Natural killer cell (primary cell): Measurements from ENCODE around the gene CAPN5. TPM values are rescaled to one million over a fixed set of nuclear protein-coding genes. Genes with fewer than 3 reads are reported as not detected.
"Not testable (repeated sequence)": the region's sequence is repeated elsewhere in the genome, so short reads cannot be mapped to it uniquely, and the experiment has no call there.

Source experiments
- ATAC-seq, 3 donors: fragments of 150-1000 bp in 2 of 3; fragments of 200-7000 bp in 1 of 3; cut with Tn5 transposase; 1 replicate in 1 of 3; 2 replicates in 2 of 3; pipeline ENCODE4 v1.10.0; 2021; ENCODE audit warnings: mild to moderate bottlenecking in 2 of 3, moderate library complexity in 2 of 3
- DNase-seq, 2 donors: peaks; one replicate each; pipeline versions ENCODE4 v3.0.0 to v3.0.0-alpha.2; 2013 to 2021; ENCODE audit warnings: mixed read lengths in 1 of 2
- H3K27ac ChIP-seq: one replicate; pipeline ENCODE4 v1.5.1; 2013; ENCODE audit warnings: mild to moderate bottlenecking, low read length
- H3K27me3 ChIP-seq: one replicate; pipeline ENCODE4 v1.6.1; 2013; ENCODE audit warnings: low read length; ENCODE audit not compliant: control insufficient read depth, insufficient read depth
- H3K36me3 ChIP-seq: one replicate; pipeline ENCODE4 v1.6.1; 2013; ENCODE audit warnings: low read length; ENCODE audit not compliant: control insufficient read depth, insufficient read depth
- H3K4me1 ChIP-seq: one replicate; pipeline ENCODE4 v1.6.1; 2013; ENCODE audit warnings: low read length; ENCODE audit not compliant: control insufficient read depth, insufficient read depth
- H3K4me3 ChIP-seq: one replicate; pipeline ENCODE4 v1.5.1; 2013; ENCODE audit warnings: low read length
- H3K9me3 ChIP-seq: one replicate; pipeline ENCODE4 v1.6.1; 2013; ENCODE audit warnings: low read length; ENCODE audit not compliant: control insufficient read depth, insufficient read depth
- H3K27ac Mint-ChIP-seq, 2 donors: one replicate each; pipeline ENCODE4 v1.8.0; 2022; ENCODE audit warnings: mild to moderate bottlenecking in 2 of 2, mixed read lengths in 2 of 2, moderate library complexity in 1 of 2
- H3K27me3 Mint-ChIP-seq, 2 donors: one replicate each; pipeline ENCODE4 v1.8.0; 2022; ENCODE audit warnings: low read depth in 2 of 2, mixed read lengths in 2 of 2
- H3K36me3 Mint-ChIP-seq: one replicate; pipeline ENCODE4 v1.8.0; 2022; ENCODE audit warnings: mixed read lengths
- H3K4me1 Mint-ChIP-seq, 2 donors: one replicate each; pipeline ENCODE4 v1.8.0; 2022; ENCODE audit warnings: mixed read lengths in 2 of 2
- H3K4me3 Mint-ChIP-seq: one replicate; pipeline ENCODE4 v1.8.0; 2022; ENCODE audit warnings: mild to moderate bottlenecking, moderate library complexity, mixed read lengths
- H3K9me3 Mint-ChIP-seq, 2 donors: one replicate each; pipeline ENCODE4 v1.8.0; 2022; ENCODE audit warnings: mixed read lengths in 2 of 2
- WGBS: methylation state at CpG from one replicate; pipeline ENCODE4 v1.1.7; 2013; ENCODE audit warnings: missing lambda C conversion rate; ENCODE audit not compliant: insufficient coverage; 5-methylcytosine and 5-hydroxymethylcytosine counted together
- intact Hi-C: fragments of 100-400 bp; cut with micrococcal nuclease; formaldehyde crosslinking; loops from one replicate; pipeline ENCODE4 v1.14.2; 2022
- total RNA-seq, 4 donors: library from RNA; stranded (reverse); fragments of 120-200 nt in 1 of 4; gene quantifications; one replicate each; pipeline versions ENCODE4 v1.2.3 to v1.2.4, GENCODE V29; 2013 to 2022
- TF ChIP-seq, protein P1 (sequence below): fragments of 200-600 bp; IDR thresholded peaks from one replicate; pipeline ENCODE4 v1.8.0; 2022; ENCODE audit warnings: antibody characterized with exemption

Gene CAPN5
- total RNA-seq, 3 donors from 2014 or later (not counting 1 experiment from before 2014, with no cell fraction given), result 32.3 to 34.5 (median 34.3) TPM

GRCh38 chr11:77095551-77096490, 29.1 kb downstream of the CAPN5 start:
- no peaks in the 10 kb centered on the region for H3K36me3 ChIP-seq
- H3K4me1 Mint-ChIP-seq, result peaks cover 9 to 15% of the 10 kb centered on the region in 2 donors
- no peaks in the 10 kb centered on the region for H3K9me3 Mint-ChIP-seq
- ATAC-seq, result no peak
- 90% methylated on average over 21 of the region's 21 CpGs for WGBS
- no peak overlapping the region for H3K4me3 Mint-ChIP-seq
- no peaks in the 10 kb centered on the region for H3K4me1 ChIP-seq
- H3K9me3 ChIP-seq, result no peaks in the 10 kb centered on the region
- intact Hi-C loops, result no loop called here
- H3K36me3 Mint-ChIP-seq, result no peaks in the 10 kb centered on the region
- H3K27me3 ChIP-seq, result no peaks in the 10 kb centered on the region
- no peaks in the 10 kb centered on the region for H3K27me3 Mint-ChIP-seq
- no peak overlapping the region for H3K27ac ChIP-seq
- DNase-seq, result no peak
- TF ChIP-seq, protein P1, sequence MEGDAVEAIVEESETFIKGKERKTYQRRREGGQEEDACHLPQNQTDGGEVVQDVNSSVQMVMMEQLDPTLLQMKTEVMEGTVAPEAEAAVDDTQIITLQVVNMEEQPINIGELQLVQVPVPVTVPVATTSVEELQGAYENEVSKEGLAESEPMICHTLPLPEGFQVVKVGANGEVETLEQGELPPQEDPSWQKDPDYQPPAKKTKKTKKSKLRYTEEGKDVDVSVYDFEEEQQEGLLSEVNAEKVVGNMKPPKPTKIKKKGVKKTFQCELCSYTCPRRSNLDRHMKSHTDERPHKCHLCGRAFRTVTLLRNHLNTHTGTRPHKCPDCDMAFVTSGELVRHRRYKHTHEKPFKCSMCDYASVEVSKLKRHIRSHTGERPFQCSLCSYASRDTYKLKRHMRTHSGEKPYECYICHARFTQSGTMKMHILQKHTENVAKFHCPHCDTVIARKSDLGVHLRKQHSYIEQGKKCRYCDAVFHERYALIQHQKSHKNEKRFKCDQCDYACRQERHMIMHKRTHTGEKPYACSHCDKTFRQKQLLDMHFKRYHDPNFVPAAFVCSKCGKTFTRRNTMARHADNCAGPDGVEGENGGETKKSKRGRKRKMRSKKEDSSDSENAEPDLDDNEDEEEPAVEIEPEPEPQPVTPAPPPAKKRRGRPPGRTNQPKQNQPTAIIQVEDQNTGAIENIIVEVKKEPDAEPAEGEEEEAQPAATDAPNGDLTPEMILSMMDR, result no peak
- H3K27ac Mint-ChIP-seq, result no peak overlapping the region
- no peak overlapping the region for H3K4me3 ChIP-seq

DNA sequence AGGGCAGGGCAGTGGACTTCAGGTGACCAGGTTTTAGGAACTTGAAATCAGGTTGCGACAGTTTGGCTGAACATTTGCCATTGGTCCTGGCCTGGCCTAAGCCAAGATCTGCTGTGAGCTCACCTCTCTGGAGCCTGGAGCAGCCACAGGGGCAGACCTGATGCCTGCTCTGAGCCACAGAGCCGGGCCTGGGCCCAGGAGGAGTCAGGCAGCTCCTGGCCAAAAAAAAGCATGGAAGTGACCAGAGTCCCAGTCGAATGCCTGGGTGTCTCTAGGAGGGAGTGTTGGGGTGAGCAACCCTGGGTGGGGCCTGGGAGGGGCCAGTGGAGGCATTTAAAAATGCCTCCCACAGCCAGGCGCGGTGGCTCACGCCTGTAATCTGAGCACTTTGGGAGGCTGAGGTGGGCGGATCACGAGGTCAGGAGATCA, 29.8 kb downstream of the CAPN5 start:
- no peak overlapping the region for H3K4me3 ChIP-seq
- no peaks in the 10 kb centered on the region for H3K9me3 ChIP-seq
- Mint-ChIP-seq H3K27me3 (no peaks in the 10 kb centered on the region), H3K36me3 (no peaks in the 10 kb centered on the region), H3K9me3 (no peaks in the 10 kb centered on the region), H3K4me1 (peaks cover 4 to 13% of the 10 kb centered on the region in 2 donors), H3K4me3 (no peak overlapping the region), H3K27ac (no peak overlapping the region)
- no peaks in the 10 kb centered on the region for H3K4me1 ChIP-seq
- no peaks in the 10 kb centered on the region for H3K36me3 ChIP-seq
- no peaks in the 10 kb centered on the region for H3K27me3 ChIP-seq
- intact Hi-C loops, result no loop called here
- no peak overlapping the region for H3K27ac ChIP-seq
- WGBS, result 91% methylated on average over 7 of the region's 8 CpGs
- TF ChIP-seq, protein P1, result no peak
- ATAC-seq, result no peak
- no peak for DNase-seq

- intact Hi-C loops, H3K27me3 Mint-ChIP-seq, H3K27ac Mint-ChIP-seq, H3K27me3 ChIP-seq, H3K9me3 Mint-ChIP-seq, H3K27ac ChIP-seq, H3K4me3 Mint-ChIP-seq, H3K36me3 Mint-ChIP-seq, H3K36me3 ChIP-seq, H3K4me1 ChIP-seq, H3K4me3 ChIP-seq, H3K9me3 ChIP-seq, DNase-seq: not testable (repeated sequence)
- H3K4me1 Mint-ChIP-seq, result peaks cover 4 to 13% of the 10 kb centered on the region in 2 donors
- peak in 1 of 3 donors; percentile 57 for ATAC-seq
- WGBS, result 72% methylated on average over 3 of the region's 4 CpGs
These were observed 30.4 kb downstream of the CAPN5 start for GRCh38 chr11:77097180-77097579.

DNA sequence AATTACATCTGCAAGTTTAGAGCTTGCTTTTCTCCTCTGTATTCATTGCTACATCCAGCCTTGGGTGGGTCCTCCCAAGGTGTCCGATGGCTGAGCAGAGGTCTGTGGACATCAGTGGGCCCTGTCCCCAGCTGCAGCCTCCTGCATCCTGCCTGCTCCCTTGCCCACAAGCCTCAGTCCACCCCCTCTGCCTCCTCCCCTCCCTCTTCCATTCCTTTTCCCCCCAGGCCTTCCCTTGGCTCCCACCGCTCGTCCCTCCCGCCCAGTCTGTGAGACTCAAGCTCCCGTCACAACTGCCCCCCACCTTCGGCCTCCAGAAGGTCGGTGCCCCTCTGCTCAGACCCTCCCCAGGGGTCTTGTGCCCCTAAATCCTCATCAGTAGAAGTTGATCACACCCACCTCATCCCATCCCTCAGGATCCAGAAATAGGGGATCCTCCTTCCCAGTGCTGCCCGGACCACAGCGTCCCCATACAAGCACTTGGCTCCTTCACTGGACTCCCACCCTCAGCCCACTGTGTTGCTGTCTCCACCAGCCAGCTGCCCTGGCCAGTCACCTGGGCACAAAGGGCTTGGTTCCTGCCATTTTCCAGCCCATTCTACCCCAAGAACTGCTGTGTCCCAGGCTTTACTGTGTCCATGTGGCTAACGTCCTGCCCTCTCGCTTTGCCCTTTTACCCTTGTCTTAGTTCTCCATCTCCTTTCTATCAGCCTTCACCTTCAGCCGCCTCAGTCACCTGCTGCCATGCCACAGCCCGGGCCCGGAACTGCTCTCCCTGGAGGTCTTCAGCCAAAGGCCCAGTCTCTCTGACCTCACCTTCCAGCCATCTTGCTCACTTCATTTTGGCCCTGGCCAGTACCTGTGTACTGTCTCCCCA, 33.6 kb downstream of the CAPN5 start:
- H3K27me3 ChIP-seq, result no peaks in the 10 kb centered on the region
- no peak overlapping the region for H3K27ac ChIP-seq
- TF ChIP-seq, protein P1, result no peak
- Mint-ChIP-seq H3K27ac (no peak overlapping the region), H3K36me3 (no peaks in the 10 kb centered on the region), H3K27me3 (no peaks in the 10 kb centered on the region), H3K9me3 (no peaks in the 10 kb centered on the region), H3K4me3 (no peak overlapping the region), H3K4me1 (peaks cover 4 to 13% of the 10 kb centered on the region in 2 donors)
- no peaks in the 10 kb centered on the region for H3K9me3 ChIP-seq
- 94% methylated on average over 14 of the region's 14 CpGs for WGBS
- H3K4me1 ChIP-seq, result no peaks in the 10 kb centered on the region
- ATAC-seq (no peak), DNase-seq (no peak)
- no peak overlapping the region for H3K4me3 ChIP-seq
- intact Hi-C loops, result no loop called here
- no peaks in the 10 kb centered on the region for H3K36me3 ChIP-seq
